ENCODE data around the gene ATXN2L. TPM values are rescaled to one million over a fixed set of nuclear protein-coding genes. Genes with fewer than 3 reads are reported as not detected.

ATXN2L gene
- total and polyA plus RNA-seq, 3 donors from 2014 or later = 242 to 521 (median 345) TPM

DNA sequence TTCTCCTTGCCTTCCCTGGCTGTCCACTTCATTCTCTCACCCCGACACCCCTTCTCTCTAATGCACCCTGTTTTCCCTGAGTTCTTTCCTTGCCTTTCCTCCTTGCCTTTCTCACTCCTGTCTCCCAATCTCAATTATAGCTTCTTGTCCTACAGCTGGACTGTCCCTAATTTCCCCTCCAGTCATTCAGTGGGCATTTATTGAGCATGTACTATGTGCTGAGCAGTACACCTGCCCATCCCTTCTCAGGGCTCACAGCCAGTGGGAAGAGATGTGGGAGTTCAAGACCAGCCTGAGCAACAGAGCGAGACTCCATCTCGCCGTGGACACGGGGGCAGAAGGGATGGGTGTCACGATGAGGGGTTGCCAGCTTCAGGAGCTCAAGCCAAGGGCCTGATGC, 61.2 kb downstream of the ATXN2L start:
- H3K4me3 ChIP-seq = no peak overlapping the region
- no peaks in the 10 kb centered on the region for H3K27me3 ChIP-seq
- no peaks in the 10 kb centered on the region for H3K9me3 ChIP-seq
- 94 to 97% methylated on average over 6 of the region's 6 CpGs for WGBS, 2 donors
- intact Hi-C loops (cut with DNase I; ENCODE audit: low total_unique reads) = no loop called here
- H3K36me3 ChIP-seq (ENCODE audit: low read depth, missing control alignments) = no peaks in the 10 kb centered on the region
- TF ChIP-seq POLR2A (IDR thresholded peaks at IDR 0.05) = no peak
- TF ChIP-seq, protein P1, sequence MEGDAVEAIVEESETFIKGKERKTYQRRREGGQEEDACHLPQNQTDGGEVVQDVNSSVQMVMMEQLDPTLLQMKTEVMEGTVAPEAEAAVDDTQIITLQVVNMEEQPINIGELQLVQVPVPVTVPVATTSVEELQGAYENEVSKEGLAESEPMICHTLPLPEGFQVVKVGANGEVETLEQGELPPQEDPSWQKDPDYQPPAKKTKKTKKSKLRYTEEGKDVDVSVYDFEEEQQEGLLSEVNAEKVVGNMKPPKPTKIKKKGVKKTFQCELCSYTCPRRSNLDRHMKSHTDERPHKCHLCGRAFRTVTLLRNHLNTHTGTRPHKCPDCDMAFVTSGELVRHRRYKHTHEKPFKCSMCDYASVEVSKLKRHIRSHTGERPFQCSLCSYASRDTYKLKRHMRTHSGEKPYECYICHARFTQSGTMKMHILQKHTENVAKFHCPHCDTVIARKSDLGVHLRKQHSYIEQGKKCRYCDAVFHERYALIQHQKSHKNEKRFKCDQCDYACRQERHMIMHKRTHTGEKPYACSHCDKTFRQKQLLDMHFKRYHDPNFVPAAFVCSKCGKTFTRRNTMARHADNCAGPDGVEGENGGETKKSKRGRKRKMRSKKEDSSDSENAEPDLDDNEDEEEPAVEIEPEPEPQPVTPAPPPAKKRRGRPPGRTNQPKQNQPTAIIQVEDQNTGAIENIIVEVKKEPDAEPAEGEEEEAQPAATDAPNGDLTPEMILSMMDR (IDR thresholded peaks at IDR 0.05) = no peak
- no peak overlapping the region for H3K27ac ChIP-seq
- DNase-seq = no peak
- H3K4me1 ChIP-seq = peaks cover 5% of the 10 kb centered on the region

Small RNA genes within 50 kb of the gene (microRNA-seq; reads per million reads assigned to microRNA genes)
- 0 reads per million in 2 donors for gene MIR4721 (ENCODE audit: borderline number of aligned reads in 2 of 2, borderline replicate concordance in 1 of 2)

Small RNA genes within 50 kb of the gene (small RNA-seq; reads per million reads assigned to genes)
- gene RF00416 = 0 reads per million in 2 donors

Other genes with a start within 250 kb of the ATXN2L start
- gene SULT1A2, start 225.9 kb upstream of the ATXN2L start, total RNA-seq = 1 to 10 TPM; 1.1 to 2.5 TPM
- gene SULT1A2, start 225.9 kb upstream of the ATXN2L start, polyA plus RNA-seq (ENCODE audit: insufficient read depth, low read depth, low replicate concordance) = 0.96 TPM
- 10 to 100 TPM; 34.9 to 42.6 TPM for gene SULT1A1, start 213.0 kb upstream of the ATXN2L start, total RNA-seq
- gene SULT1A1, start 213.0 kb upstream of the ATXN2L start, polyA plus RNA-seq (ENCODE audit: insufficient read depth, low read depth, low replicate concordance) = 50.9 TPM
- gene NPIPB8, start 184.9 kb upstream of the ATXN2L start, total RNA-seq = 10 to 100 TPM in 1 of 2 donors, 1 to 10 TPM in 1; 5.8 to 11.5 TPM
- 13.5 TPM for gene NPIPB8, start 184.9 kb upstream of the ATXN2L start, polyA plus RNA-seq (ENCODE audit: insufficient read depth, low read depth, low replicate concordance)
- gene EIF3C, start 111.5 kb upstream of the ATXN2L start, total RNA-seq = 100 to 1,000 TPM; 497 to 515 TPM
- gene EIF3C, start 111.5 kb upstream of the ATXN2L start, polyA plus RNA-seq (ENCODE audit: insufficient read depth, low read depth, low replicate concordance) = 358 TPM
- gene NPIPB9, start 71.2 kb upstream of the ATXN2L start, total RNA-seq = 10 to 100 TPM; 12.6 to 21.3 TPM
- 11.3 TPM for gene NPIPB9, start 71.2 kb upstream of the ATXN2L start, polyA plus RNA-seq (ENCODE audit: insufficient read depth, low read depth, low replicate concordance)
- 100 to 1,000 TPM; 134 to 140 TPM for gene TUFM, start 23.3 kb downstream of the ATXN2L start, total RNA-seq
- gene TUFM, start 23.3 kb downstream of the ATXN2L start, polyA plus RNA-seq (ENCODE audit: insufficient read depth, low read depth, low replicate concordance) = 213 TPM
- gene SH2B1, start 40.8 kb downstream of the ATXN2L start, total RNA-seq = 10 to 100 TPM; 90.2 to 97.4 TPM
- 51.4 TPM for gene SH2B1, start 40.8 kb downstream of the ATXN2L start, polyA plus RNA-seq (ENCODE audit: insufficient read depth, low read depth, low replicate concordance)
- 10 to 100 TPM; 12.2 to 17.3 TPM for gene ATP2A1, start 55.5 kb downstream of the ATXN2L start, total RNA-seq
- gene ATP2A1, start 55.5 kb downstream of the ATXN2L start, polyA plus RNA-seq (ENCODE audit: insufficient read depth, low read depth, low replicate concordance) = 9.1 TPM
- gene RABEP2, start 102.2 kb downstream of the ATXN2L start, total RNA-seq = 10 to 100 TPM; 43.3 to 51.8 TPM
- 14.2 TPM for gene RABEP2, start 102.2 kb downstream of the ATXN2L start, polyA plus RNA-seq (ENCODE audit: insufficient read depth, low read depth, low replicate concordance)
- gene CD19, start 109.0 kb downstream of the ATXN2L start, total RNA-seq = 1 to 10 TPM; 2.0 to 4.3 TPM
- 7.7 TPM for gene CD19, start 109.0 kb downstream of the ATXN2L start, polyA plus RNA-seq (ENCODE audit: insufficient read depth, low read depth, low replicate concordance)
- gene NFATC2IP, start 127.9 kb downstream of the ATXN2L start, total RNA-seq = 100 to 1,000 TPM in 1 of 2 donors, 10 to 100 TPM in 1; 81.1 to 111 TPM
- gene NFATC2IP, start 127.9 kb downstream of the ATXN2L start, polyA plus RNA-seq (ENCODE audit: insufficient read depth, low read depth, low replicate concordance) = 69.0 TPM
- gene SPNS1, start 151.8 kb downstream of the ATXN2L start, total RNA-seq = 10 to 100 TPM; 51.7 to 56.9 TPM
- gene SPNS1, start 151.8 kb downstream of the ATXN2L start, polyA plus RNA-seq (ENCODE audit: insufficient read depth, low read depth, low replicate concordance) = 32.0 TPM
- 1 to 10 TPM; 7.4 to 9.0 TPM for gene LAT, start 162.1 kb downstream of the ATXN2L start, total RNA-seq
- 8.4 TPM for gene LAT, start 162.1 kb downstream of the ATXN2L start, polyA plus RNA-seq (ENCODE audit: insufficient read depth, low read depth, low replicate concordance)

All from testis (tissue), 3 donors.